ENCODE data around the gene PHF21A. TPM values are rescaled to one million over a fixed set of nuclear protein-coding genes. Genes with fewer than 3 reads are reported as not detected.

PHF21A gene
- total RNA-seq, 2 experiments from 2014 or later: 59.5 to 66.2 TPM

GRCh38 chr11:45960387-45961095, 160.7 kb downstream of the PHF21A start:
- Histone ChIP-seq H3K9me3 (ENCODE audit: control insufficient read depth in 1 of 2, insufficient read depth in 1 of 2, low read length in 2 of 2) (no peaks in the 10 kb centered on the region), H3K27ac (ENCODE audit: low read depth in 1 of 2, low read length in 2 of 2) (no peak overlapping the region), H3K27me3 (ENCODE audit: control insufficient read depth in 1 of 2, insufficient read depth in 2 of 2, low read length in 2 of 2) (no peaks in the 10 kb centered on the region), H3K4me3 (ENCODE audit: low read length) (no peak overlapping the region), H3K36me3 (ENCODE audit: insufficient read depth, low read length) (peaks cover 24% of the 10 kb centered on the region), H3K4me1 (ENCODE audit: insufficient read depth, low read length) (peaks cover 5% of the 10 kb centered on the region)
- ChIA-PET CTCF (no interaction called here), POLR2A (no interaction called here)
- no peak for ATAC-seq (ENCODE audit: poor library complexity)
- Mint-ChIP-seq H3K4me3 (no peak overlapping the region), H3K9me3 (no peaks in the 10 kb centered on the region), H3K36me3 (ENCODE audit: low read depth) (peaks cover 60% of the 10 kb centered on the region), H3K27me3 (no peaks in the 10 kb centered on the region), H3K27ac (no peak overlapping the region), H3K4me1 (ENCODE audit: low read depth) (no peaks in the 10 kb centered on the region)
- TF ChIP-seq CTCF (IDR thresholded peaks at IDR 0.05): no peak
- no peak for DNase-seq
- intact Hi-C loops (cut with DNase I, micrococcal nuclease): loop anchor here in 1 of 2 experiments (5.0 kb wide), 1 partner anchor 162 kb away; the partner anchor contains the start of gene PHF21A

- ChIA-PET POLR2A (interaction anchor here (0.6 kb wide), 1 partner anchor 43 kb away, joined by 3 read pairs; the partner anchor contains the start of gene PEX16), CTCF (no interaction called here)
- H3K36me3 ChIP-seq (ENCODE audit: insufficient read depth, low read length): peaks cover 18% of the 10 kb centered on the region
- Mint-ChIP-seq H3K27me3 (no peaks in the 10 kb centered on the region), H3K36me3 (ENCODE audit: low read depth) (peaks cover 67% of the 10 kb centered on the region), H3K27ac (no peak overlapping the region), H3K4me3 (no peak overlapping the region), H3K9me3 (no peaks in the 10 kb centered on the region), H3K4me1 (ENCODE audit: low read depth) (no peaks in the 10 kb centered on the region)
- DNase-seq (no peak), ATAC-seq (ENCODE audit: poor library complexity) (no peak)
- peaks cover under 1% of the 10 kb centered on the region for H3K4me1 ChIP-seq (ENCODE audit: insufficient read depth, low read length)
- no peak overlapping the region for H3K27ac ChIP-seq (ENCODE audit: low read depth in 1 of 2, low read length in 2 of 2)
- H3K9me3 ChIP-seq (ENCODE audit: control insufficient read depth in 1 of 2, insufficient read depth in 1 of 2, low read length in 2 of 2): no peaks in the 10 kb centered on the region
- no peak overlapping the region for H3K4me3 ChIP-seq (ENCODE audit: low read length)
- no peaks in the 10 kb centered on the region for H3K27me3 ChIP-seq (ENCODE audit: control insufficient read depth in 1 of 2, insufficient read depth in 2 of 2, low read length in 2 of 2)
- no peak for TF ChIP-seq CTCF (IDR thresholded peaks at IDR 0.05)
- intact Hi-C loops (cut with DNase I, micrococcal nuclease): loop anchor here in 1 of 2 experiments (5.0 kb wide), 1 partner anchor 162 kb away; the partner anchor contains the start of gene PHF21A
Measured at GRCh38 chr11:45959851-45960250, 161.4 kb downstream of the PHF21A start.

- H3K36me3 ChIP-seq (ENCODE audit: insufficient read depth, low read length): peaks cover 75% of the 10 kb centered on the region
Measured at GRCh38 chr11:45949992-45950407, 171.3 kb downstream of the PHF21A start.

More at GRCh38 chr11:45949992-45950407, 171.3 kb downstream of the PHF21A start:
- Histone ChIP-seq H3K4me1 (ENCODE audit: insufficient read depth, low read length) (no peaks in the 10 kb centered on the region), H3K9me3 (ENCODE audit: control insufficient read depth in 1 of 2, insufficient read depth in 1 of 2, low read length in 2 of 2) (no peaks in the 10 kb centered on the region), H3K27ac (ENCODE audit: low read depth in 1 of 2, low read length in 2 of 2) (no peak overlapping the region), H3K27me3 (ENCODE audit: control insufficient read depth in 1 of 2, insufficient read depth in 2 of 2, low read length in 2 of 2) (no peaks in the 10 kb centered on the region), H3K4me3 (ENCODE audit: low read length) (no peak overlapping the region)
- Mint-ChIP-seq H3K36me3 (ENCODE audit: low read depth) (peaks cover 90% of the 10 kb centered on the region), H3K27me3 (no peaks in the 10 kb centered on the region), H3K9me3 (no peaks in the 10 kb centered on the region), H3K4me1 (ENCODE audit: low read depth) (no peaks in the 10 kb centered on the region), H3K27ac (no peak overlapping the region), H3K4me3 (no peak overlapping the region)
- ATAC-seq (ENCODE audit: poor library complexity) (no peak), DNase-seq (no peak)
- ChIA-PET POLR2A (interaction anchor here (0.6 kb wide), 1 partner anchor 9 kb away, joined by 3 read pairs; no protein-coding TSS in a partner anchor), CTCF (interaction anchor here (1.4 kb wide), 1 partner anchor 15 kb away, joined by 4 read pairs; no protein-coding TSS in a partner anchor)
- intact Hi-C loops (cut with DNase I, micrococcal nuclease): no loop called here
- TF ChIP-seq CTCF (IDR thresholded peaks at IDR 0.05): no peak

Measured in CD4-positive, alpha-beta T cell (primary cell).